AG09309 (cell line): ENCODE measurements around the gene SLC6A1.

Experiments
- DNase-seq: peaks from one replicate; pipeline ENCODE4 v3.0.0-alpha.2; 2010; ENCODE audit warnings: low read depth
- H3K4me3 ChIP-seq: 2 replicates; pipeline ENCODE4 v1.5.1; 2011; ENCODE audit warnings: mild to moderate bottlenecking, low read depth, low read length, moderate library complexity; ENCODE audit not compliant: control insufficient read depth
- TF ChIP-seq, protein P1 (sequence below): IDR thresholded peaks from 2 replicates; pipeline ENCODE4 v1.5.1; 2011; ENCODE audit warnings: mild to moderate bottlenecking, low read depth, low read length, inconsistent platforms; ENCODE audit not compliant: insufficient read depth, control insufficient read depth; ENCODE audit errors: missing control alignments

SLC6A1 gene

DNA sequence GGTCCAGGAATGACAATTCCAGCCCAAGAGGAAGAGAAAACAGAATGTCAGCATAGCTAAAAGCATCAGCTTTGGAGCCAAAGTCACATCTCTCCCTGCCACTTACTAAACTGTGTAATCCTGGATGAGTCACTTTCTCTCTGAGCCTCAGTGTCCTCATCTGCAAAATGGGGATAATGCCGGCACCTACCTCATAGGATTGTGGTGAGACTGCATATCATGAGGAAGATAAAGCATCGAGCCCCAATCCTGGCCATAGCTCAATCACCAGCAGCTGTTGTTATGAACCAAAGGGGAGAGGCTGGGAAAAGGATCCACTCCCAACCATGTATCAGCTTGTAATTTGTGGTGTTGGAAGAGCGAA, 9.1 kb downstream of the SLC6A1 start:
- TF ChIP-seq, protein P1, sequence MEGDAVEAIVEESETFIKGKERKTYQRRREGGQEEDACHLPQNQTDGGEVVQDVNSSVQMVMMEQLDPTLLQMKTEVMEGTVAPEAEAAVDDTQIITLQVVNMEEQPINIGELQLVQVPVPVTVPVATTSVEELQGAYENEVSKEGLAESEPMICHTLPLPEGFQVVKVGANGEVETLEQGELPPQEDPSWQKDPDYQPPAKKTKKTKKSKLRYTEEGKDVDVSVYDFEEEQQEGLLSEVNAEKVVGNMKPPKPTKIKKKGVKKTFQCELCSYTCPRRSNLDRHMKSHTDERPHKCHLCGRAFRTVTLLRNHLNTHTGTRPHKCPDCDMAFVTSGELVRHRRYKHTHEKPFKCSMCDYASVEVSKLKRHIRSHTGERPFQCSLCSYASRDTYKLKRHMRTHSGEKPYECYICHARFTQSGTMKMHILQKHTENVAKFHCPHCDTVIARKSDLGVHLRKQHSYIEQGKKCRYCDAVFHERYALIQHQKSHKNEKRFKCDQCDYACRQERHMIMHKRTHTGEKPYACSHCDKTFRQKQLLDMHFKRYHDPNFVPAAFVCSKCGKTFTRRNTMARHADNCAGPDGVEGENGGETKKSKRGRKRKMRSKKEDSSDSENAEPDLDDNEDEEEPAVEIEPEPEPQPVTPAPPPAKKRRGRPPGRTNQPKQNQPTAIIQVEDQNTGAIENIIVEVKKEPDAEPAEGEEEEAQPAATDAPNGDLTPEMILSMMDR: no peak
- DNase-seq: no peak
- H3K4me3 ChIP-seq: no peak overlapping the region

DNA sequence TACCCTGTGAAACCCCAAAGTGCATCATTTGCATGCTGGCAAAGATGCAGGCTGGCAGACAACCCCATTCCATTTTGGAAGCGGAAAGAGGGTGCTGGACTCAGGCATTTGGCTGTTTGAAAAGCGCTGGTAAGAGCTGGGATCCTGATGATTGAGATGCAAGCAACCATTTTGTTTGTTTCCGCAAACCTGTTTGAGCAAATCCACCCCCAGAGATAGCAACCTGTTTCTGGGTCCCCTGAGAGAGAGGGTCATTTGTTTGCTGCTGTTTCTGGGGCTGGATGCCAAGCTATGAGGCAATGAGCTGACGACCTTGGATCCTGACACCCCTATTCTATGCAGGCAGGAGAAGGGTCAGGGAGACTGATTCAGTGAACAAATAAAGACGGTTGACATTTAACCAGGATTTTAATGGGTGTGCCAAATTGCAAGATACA, 9.8 kb downstream of the SLC6A1 start:
- no peak overlapping the region for H3K4me3 ChIP-seq
- TF ChIP-seq, protein P1: no peak
- DNase-seq: no peak

DNA sequence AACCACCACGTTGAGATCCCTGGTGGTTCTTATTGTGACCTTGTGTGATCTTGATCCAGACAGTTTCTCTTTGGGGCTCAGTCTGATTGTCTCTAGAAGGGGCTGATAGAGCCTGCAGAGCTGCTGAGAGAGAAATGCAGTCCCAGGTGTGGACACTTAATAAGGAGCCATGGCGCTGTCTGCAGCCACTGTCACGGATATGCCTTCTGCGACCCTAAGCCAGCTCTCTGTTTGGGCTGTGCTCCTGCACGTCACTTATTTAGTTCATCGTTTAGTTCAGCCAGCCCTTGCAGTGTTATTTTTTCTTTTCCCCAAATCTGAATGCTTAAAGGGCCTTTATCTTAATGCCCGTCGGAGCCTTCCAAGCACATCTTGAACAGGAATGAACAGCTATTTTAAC, 12.0 kb downstream of the SLC6A1 start:
- no peak overlapping the region for H3K4me3 ChIP-seq
- DNase-seq: no peak
- TF ChIP-seq, protein P1: no peak

DNA sequence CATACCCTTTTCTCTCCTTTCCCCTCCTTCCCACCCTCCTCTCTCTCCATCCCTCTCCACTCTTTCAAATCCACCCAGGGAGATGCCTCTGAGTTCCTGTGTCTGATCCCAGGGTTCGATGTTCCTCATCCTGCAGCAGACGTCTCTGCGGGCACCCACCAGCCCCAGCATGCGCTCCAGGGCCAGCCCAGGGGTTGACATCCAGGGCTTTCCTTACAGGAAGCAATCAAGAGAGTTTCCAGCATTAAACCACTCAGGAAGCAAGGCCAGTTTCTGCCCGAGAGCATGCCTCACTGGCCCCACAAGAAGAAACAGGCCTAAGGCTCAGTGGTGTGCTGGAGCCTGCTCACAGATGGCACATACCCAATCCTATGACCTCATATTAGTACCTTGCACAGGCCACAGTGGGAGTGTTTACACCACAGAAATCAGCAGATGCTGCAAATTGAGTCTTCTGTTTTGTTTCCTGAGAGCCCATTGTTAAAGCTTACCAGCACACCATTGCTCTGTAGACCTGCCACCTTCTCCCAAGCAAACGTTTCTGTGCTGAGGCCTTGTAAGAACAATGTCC, 13.2 kb downstream of the SLC6A1 start:
- H3K4me3 ChIP-seq: no peak overlapping the region
- TF ChIP-seq, protein P1: no peak
- DNase-seq: no peak

DNA sequence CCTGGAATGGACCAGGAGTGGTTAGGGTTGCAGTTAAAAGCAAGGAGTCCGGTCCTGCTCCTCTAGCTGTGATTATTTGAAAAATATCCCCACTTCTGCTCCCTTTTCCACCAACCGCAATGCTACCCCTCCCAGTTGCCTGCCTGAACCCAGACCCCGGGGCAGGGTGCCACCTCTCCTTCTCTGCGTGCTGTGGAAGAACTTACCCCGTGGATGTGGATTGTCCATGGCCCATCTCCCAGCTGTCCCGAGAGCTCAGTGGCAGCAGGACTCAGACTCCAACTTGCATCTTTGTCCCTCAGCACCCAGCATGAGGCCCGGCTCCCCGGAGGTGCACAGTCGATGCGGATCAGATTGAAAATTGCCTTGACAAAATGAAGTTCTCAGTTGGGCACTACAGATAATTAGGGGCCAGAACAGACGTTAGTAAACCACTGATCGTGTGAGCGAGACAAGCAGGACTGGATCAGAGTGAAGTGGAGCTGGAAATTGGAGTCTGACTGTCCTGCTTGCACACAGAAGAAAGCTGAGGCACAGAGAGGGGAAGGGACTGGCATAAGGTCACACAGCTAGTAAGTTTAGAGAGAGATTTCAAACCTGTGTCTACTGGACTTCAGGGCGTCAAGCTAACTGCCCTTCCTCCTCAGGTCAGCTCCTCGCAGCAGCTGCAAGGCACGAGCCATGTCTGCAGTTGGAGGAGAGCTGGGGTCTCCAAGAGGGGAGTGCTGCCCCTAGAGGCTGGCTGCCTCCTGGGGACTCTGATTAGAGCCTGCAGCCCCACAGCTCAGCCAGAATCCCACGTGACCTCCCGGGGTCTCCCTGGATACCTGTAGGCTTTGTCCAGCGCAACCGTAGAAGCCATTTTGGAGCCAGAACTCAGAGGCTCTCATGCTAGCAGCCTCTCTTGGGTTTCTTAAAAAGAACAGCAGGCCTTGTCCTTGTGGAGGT, 14.7 kb downstream of the SLC6A1 start:
- TF ChIP-seq, protein P1: no peak
- H3K4me3 ChIP-seq: no peak overlapping the region
- no peak for DNase-seq

DNA sequence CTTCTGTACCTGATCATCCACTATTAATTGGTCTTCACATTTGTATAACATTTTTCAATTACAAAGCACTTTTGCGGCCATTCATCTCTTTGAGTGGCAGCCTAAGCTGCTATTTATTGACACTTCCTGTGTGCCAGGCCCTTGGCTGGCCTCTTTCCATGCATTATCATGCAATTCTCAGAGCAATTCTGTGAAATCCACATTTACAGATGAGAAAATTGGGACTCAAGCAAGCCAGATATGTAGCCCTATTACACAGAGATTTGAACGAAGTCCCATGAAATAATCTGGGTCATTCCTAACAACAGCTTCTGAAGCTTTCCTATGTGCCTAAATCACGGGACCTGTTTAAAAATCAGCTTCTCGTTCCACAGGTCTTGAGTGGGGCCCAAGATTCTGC, 17.4 kb downstream of the SLC6A1 start:
- TF ChIP-seq, protein P1: no peak
- no peak for DNase-seq
- no peak overlapping the region for H3K4me3 ChIP-seq
